Measurements from ENCODE around the gene TXNL4B.

TXNL4B gene

DNA sequence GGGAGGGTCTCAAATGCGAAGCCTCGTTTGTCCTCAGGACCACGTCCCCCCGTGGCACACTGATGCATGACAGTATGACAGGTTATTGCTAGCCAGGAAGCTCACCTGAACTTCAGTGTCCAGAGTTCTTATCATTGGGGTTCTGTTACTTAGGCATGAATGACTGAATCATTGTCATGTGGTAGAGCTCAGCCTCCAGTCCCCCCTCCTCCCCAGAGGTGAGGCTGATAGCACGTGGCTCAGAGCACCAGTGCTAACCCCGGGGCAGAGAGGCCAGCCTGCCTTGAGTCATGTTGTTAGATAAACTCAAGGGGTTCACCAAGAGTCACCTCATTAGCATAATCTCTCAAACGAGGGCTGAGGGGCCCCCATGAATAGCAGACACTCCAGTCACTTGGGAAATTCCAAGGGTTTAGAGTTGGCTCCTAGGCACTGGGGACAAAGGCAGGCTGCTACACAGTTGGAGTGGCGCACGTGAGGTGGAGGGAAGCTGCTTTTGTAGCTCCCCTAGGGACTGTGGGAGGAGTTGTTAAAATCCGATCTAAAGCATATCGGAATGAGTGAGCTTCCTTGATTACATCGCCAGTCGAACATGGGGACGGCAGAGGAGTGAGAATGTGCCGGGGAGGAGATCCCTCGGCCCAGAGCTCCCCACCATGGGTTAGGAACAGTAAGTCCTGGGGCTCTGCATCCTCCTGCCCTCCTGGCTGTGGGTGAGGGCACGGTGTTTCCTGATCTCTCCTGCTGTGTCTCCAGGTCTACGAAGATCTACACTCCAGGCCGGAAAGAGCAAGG, 18.4 kb upstream of the TXNL4B start:
- TF ChIP-seq ZFX (IDR thresholded peaks at IDR 0.05) (no peak), CTCF (conservative IDR thresholded peaks at IDR 0.05) (no peak)
- H3K27ac ChIP-seq: no peak overlapping the region

- no peak overlapping the region for H3K27ac ChIP-seq
- TF ChIP-seq CTCF (conservative IDR thresholded peaks at IDR 0.05) (no peak), ZFX (IDR thresholded peaks at IDR 0.05) (no peak)
Measured at GRCh38 chr16:72110662-72111615, 17.5 kb upstream of the TXNL4B start.

- TF ChIP-seq CTCF (conservative IDR thresholded peaks at IDR 0.05) (no peak), ZFX (IDR thresholded peaks at IDR 0.05) (no peak)
- no peak overlapping the region for H3K27ac ChIP-seq
Measured at GRCh38 chr16:72109966-72110530, 16.6 kb upstream of the TXNL4B start.

- H3K27ac ChIP-seq: no peak overlapping the region
Measured at GRCh38 chr16:72109300-72109699, 15.9 kb upstream of the TXNL4B start.

GRCh38 chr16:72108353-72109102, 15.1 kb upstream of the TXNL4B start:
- TF ChIP-seq CTCF (conservative IDR thresholded peaks at IDR 0.05) (no peak), ZFX (IDR thresholded peaks at IDR 0.05) (no peak)
- no peak overlapping the region for H3K27ac ChIP-seq

More at GRCh38 chr16:72109300-72109699, 15.9 kb upstream of the TXNL4B start:
- TF ChIP-seq CTCF (conservative IDR thresholded peaks at IDR 0.05): no peak
- TF ChIP-seq ZFX (IDR thresholded peaks at IDR 0.05): no peak

GRCh38 chr16:72107371-72107770, 14.0 kb upstream of the TXNL4B start:
- no peak overlapping the region for H3K27ac ChIP-seq
- no peak for TF ChIP-seq ZFX (IDR thresholded peaks at IDR 0.05)
- TF ChIP-seq CTCF (conservative IDR thresholded peaks at IDR 0.05): no peak

Data from C4-2B (cell line).